Right cardiac atrium (tissue), 5 donors: Measurements from ENCODE around the gene CPNE5. TPM values are rescaled to one million over a fixed set of nuclear protein-coding genes. Genes with fewer than 3 reads are reported as not detected.

Experiments used
- ATAC-seq, 2 donors: fragments of 200-7000 bp; cut with Tn5 transposase; one replicate each; pipeline versions ENCODE4 v1.8.0 to v1.9.1; 2020; ENCODE audit warnings: moderate library complexity in 2 of 2, mild to moderate bottlenecking in 1 of 2
- DNase-seq, 3 donors: peaks; one replicate each; pipeline ENCODE4 v3.0.0-alpha.2; 2020
- H3K27ac ChIP-seq: one replicate; pipeline ENCODE4 v1.5.1; 2013; ENCODE audit warnings: mild to moderate bottlenecking, low read length, control low read depth, moderate library complexity
- H3K27me3 ChIP-seq: one replicate; pipeline ENCODE4 v1.6.1; 2013; ENCODE audit not compliant: control insufficient read depth, insufficient read depth
- H3K4me1 ChIP-seq: one replicate; pipeline ENCODE4 v1.6.1; 2013; ENCODE audit warnings: low read length; ENCODE audit not compliant: control insufficient read depth, insufficient read depth
- H3K4me3 ChIP-seq: one replicate; pipeline ENCODE4 v1.5.1; 2013; ENCODE audit warnings: low read length, control low read depth
- H3K9me3 ChIP-seq: one replicate; pipeline ENCODE4 v1.6.1; 2013; ENCODE audit warnings: low read length; ENCODE audit not compliant: control insufficient read depth
- WGBS: extraction: QIAGEN DNeasy Blood & Tissue Kit; methylation state at CpG from one replicate; pipeline ENCODE4 v1.1.7; 2013; 5-methylcytosine and 5-hydroxymethylcytosine counted together
- intact Hi-C, 4 donors: fragments of 100-400 bp; cut with DNase I; formaldehyde crosslinking; loops; one replicate each; pipeline versions ENCODE4 v1.11.0 to v1.14.0; 2022 to 2023
- polyA plus RNA-seq: library from polyadenylated mRNA; stranded (reverse); fragments of 200-250 nt; gene quantifications from one replicate; pipeline ENCODE4 v1.2.3, GENCODE V29; 2013
- total RNA-seq, 4 donors: library from RNA; stranded (reverse); fragmentation: NEBNext Ultra II Directional; extraction: Animal tissue kit (Norgen Biotek cat#: 25700); gene quantifications; one replicate each; pipeline ENCODE4 v1.2.1, GENCODE V29; 2021
- donor health status: healthy with polysubstance abuse.
- donor health status: DM: no; HTN: yes; CAD: no.
- donor health status: DM: no; HTN: no; CAD: no.
- donor health status: DM: no; HTN: yes; CAD: no; lungs with severe emphysema.
- donor health status: DM: yes; HTN: yes; CAD: no.

Gene CPNE5
- total and polyA plus RNA-seq, 5 donors: 27.5 to 80.9 (median 64.6) TPM

GRCh38 chr6:36738108-36738507 is 101.1 kb downstream of the CPNE5 start:
- no peaks in the 10 kb centered on the region for H3K27me3 ChIP-seq
- no peak overlapping the region for H3K27ac ChIP-seq
- DNase-seq (no peak), ATAC-seq (no peak)
- no peaks in the 10 kb centered on the region for H3K4me1 ChIP-seq
- intact Hi-C loops: no loop called here
- no peaks in the 10 kb centered on the region for H3K9me3 ChIP-seq
- WGBS: 96% methylated on average over 1 of the region's 1 CpG
- no peak overlapping the region for H3K4me3 ChIP-seq

DNA sequence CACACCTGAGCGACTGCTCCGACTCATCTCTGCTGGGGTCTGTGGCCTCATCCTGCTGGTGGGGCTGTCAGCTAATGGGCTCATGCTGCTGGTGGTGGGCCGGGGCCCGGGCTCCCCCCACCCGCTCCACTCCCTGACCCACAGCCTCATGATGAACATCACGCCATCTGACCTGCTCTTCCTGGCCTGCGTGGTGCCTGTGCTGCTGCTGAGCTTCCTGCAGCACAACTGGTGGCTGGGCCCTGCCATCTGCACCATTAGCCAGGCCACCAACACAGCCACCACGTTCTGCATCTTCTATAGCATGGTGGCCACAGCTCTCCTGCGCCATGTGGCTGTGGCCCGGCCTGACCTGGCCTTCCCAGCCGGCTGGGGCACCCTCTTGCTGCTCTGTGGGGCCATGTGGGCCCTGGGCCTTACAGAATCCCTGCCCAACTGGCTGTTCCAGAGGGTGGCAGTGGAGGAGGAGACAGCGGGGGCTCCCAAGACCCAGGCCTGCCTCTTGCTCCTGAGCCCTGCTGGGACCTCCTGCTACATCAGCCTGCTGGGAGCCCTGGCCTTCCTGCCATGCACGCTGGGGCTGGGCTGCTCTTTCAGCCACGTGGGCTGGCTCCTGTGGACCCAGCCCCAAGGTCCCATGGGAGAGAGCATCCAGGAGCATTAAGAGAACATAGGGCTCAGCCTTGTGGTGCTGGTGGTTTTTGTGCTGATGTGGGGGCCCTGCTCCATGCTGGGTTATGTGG is 102.0 kb downstream of the CPNE5 start:
- WGBS: 89% methylated on average over 14 of the region's 14 CpGs
- Histone ChIP-seq H3K27ac (no peak overlapping the region), H3K27me3 (no peaks in the 10 kb centered on the region), H3K4me1 (no peaks in the 10 kb centered on the region), H3K9me3 (no peaks in the 10 kb centered on the region), H3K4me3 (no peak overlapping the region)
- ATAC-seq (no peak), DNase-seq (peak in 2 of 3 donors; percentile 58 to 61)
- intact Hi-C loops: no loop called here

- peak; percentile 88 to 89 for ATAC-seq
- Histone ChIP-seq H3K4me3 (no peak overlapping the region), H3K4me1 (no peaks in the 10 kb centered on the region), H3K27ac (peak overlapping the region; percentile 90), H3K27me3 (no peaks in the 10 kb centered on the region), H3K9me3 (no peaks in the 10 kb centered on the region)
- peak; percentile 91 to 96 (median 94) for DNase-seq
- intact Hi-C loops: no loop called here
- 7% methylated on average over 24 of the region's 24 CpGs for WGBS
Measured at GRCh38 chr6:36735110-36736071, 103.9 kb downstream of the CPNE5 start.

DNA sequence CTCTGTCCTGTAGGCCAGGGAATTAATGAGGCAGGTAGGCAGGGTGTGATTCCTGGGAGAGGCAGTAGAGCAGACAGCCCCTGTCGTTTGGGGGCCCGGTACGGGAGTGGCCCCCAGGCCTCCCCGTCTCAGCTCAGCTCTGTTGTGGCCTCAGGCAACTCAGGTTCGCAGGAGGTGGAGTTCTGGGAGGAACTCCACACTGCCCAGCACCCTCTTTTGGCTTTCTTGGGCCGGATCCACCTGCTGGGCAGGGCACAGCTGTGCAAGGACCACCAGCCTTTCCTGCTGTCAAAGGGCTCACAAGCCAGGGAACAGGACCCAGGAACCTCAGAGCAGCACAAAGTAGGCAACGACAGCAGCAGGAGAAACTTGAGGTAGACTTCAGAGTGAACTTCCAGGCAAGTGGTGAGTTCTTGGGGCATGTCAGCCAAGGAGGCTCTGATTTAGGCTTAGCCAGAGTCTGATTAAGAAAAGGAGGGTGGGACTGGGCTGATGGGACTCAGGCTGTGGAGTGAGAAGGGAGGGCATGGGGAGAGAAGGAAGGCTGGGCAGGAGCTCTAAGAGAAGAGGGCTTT is 104.7 kb downstream of the CPNE5 start:
- 81% methylated on average over 7 of the region's 7 CpGs for WGBS
- peak overlapping the region; percentile 45 for H3K27ac ChIP-seq
- intact Hi-C loops: no loop called here
- DNase-seq (peak in 2 of 3 donors; percentile 49 to 61), ATAC-seq (peak; percentile 11 to 15)
- no peaks in the 10 kb centered on the region for H3K27me3 ChIP-seq
- no peaks in the 10 kb centered on the region for H3K4me1 ChIP-seq
- no peaks in the 10 kb centered on the region for H3K9me3 ChIP-seq
- H3K4me3 ChIP-seq: no peak overlapping the region

DNA sequence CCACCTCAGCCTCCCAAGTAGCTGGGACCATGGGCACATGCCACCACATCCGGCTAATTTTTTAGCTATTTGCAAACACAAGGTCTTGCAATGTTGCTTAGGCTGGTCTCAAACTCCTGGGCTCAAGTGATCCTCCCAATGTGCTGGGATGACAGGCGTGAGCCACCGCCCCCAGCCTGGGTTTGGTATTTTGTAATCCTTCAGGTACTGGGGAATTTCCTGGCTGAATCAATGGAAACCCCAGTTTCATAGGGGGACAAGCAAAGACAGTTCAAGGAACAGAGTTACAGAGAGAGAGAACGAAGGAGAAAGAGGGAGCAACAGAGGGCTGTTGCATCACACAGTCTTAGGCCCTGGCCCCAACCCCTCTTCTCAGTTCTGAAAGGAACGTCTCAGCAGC is 105.9 kb downstream of the CPNE5 start:
- no peaks in the 10 kb centered on the region for H3K9me3 ChIP-seq
- WGBS: 97% methylated on average over 5 of the region's 5 CpGs
- ATAC-seq: no peak
- H3K4me3 ChIP-seq: no peak overlapping the region
- H3K4me1 ChIP-seq: no peaks in the 10 kb centered on the region
- H3K27ac ChIP-seq: no peak overlapping the region
- H3K27me3 ChIP-seq: no peaks in the 10 kb centered on the region
- peak in 1 of 3 donors; percentile 9 for DNase-seq
- intact Hi-C loops: no loop called here

- ATAC-seq (no peak), DNase-seq (peak in 2 of 3 donors; percentile 21 to 27)
- H3K4me3 ChIP-seq: no peak overlapping the region
- H3K9me3 ChIP-seq: no peaks in the 10 kb centered on the region
- no peak overlapping the region for H3K27ac ChIP-seq
- intact Hi-C loops: no loop called here
- H3K4me1 ChIP-seq: no peaks in the 10 kb centered on the region
- no peaks in the 10 kb centered on the region for H3K27me3 ChIP-seq
- WGBS: 91% methylated on average over 12 of the region's 12 CpGs
Measured at GRCh38 chr6:36731622-36732310, 107.5 kb downstream of the CPNE5 start.

- no peak overlapping the region for H3K27ac ChIP-seq
- H3K27me3 ChIP-seq: no peaks in the 10 kb centered on the region
- no peaks in the 10 kb centered on the region for H3K4me1 ChIP-seq
- WGBS: 88% methylated on average over 15 of the region's 15 CpGs
- H3K9me3 ChIP-seq: no peaks in the 10 kb centered on the region
- ATAC-seq: no peak
- H3K4me3 ChIP-seq: no peak overlapping the region
- DNase-seq: peak in 2 of 3 donors; percentile 17 to 18
- intact Hi-C loops: no loop called here
Measured at GRCh38 chr6:36730424-36731380, 108.5 kb downstream of the CPNE5 start.

DNA sequence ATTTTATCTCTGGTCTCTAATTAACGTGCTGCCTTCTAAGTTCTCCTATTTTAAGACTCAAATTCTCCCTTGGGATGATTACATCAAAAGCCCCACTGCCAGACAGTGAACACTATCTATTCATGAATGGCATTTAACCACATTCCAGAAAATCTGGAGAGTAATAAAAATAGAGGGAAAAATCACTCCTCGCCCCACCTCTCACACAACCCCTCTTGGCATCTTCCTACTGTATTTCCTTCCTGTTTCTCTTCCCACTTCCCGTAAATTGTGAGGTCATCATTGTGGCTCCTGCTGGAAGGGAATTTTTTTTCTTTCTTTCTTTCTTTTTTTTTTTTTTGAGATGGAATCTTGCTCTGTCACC is 110.1 kb downstream of the CPNE5 start:
- H3K9me3 ChIP-seq: no peaks in the 10 kb centered on the region
- H3K27ac ChIP-seq: no peak overlapping the region
- H3K4me1 ChIP-seq: no peaks in the 10 kb centered on the region
- ATAC-seq: no peak
- H3K4me3 ChIP-seq: no peak overlapping the region
- intact Hi-C loops: no loop called here
- DNase-seq: no peak
- no peaks in the 10 kb centered on the region for H3K27me3 ChIP-seq
- 19% methylated on average over 3 of the region's 3 CpGs for WGBS

- intact Hi-C loops: no loop called here
- peak in 2 of 3 donors; percentile 33 to 35 for DNase-seq
- ATAC-seq: peak in 1 of 2 donors; percentile 8
- no peak overlapping the region for H3K4me3 ChIP-seq
- no peak overlapping the region for H3K27ac ChIP-seq
- no peaks in the 10 kb centered on the region for H3K9me3 ChIP-seq
- H3K27me3 ChIP-seq: no peaks in the 10 kb centered on the region
- H3K4me1 ChIP-seq: no peaks in the 10 kb centered on the region
- WGBS: 69% methylated on average over 11 of the region's 11 CpGs
Measured at GRCh38 chr6:36728289-36729160, 110.7 kb downstream of the CPNE5 start.
